Spleen (tissue), 7 donors: ENCODE data around the gene ARFGEF3.

Experiments used
- POLR2A ChIP-seq, 3 donors: fragments of 450-650 bp; IDR thresholded peaks; one replicate each; pipeline ENCODE4 v1.5.1; 2017; ENCODE audit warnings: antibody characterized with exemption in 3 of 3, mild to moderate bottlenecking in 1 of 3
- TF ChIP-seq, protein P1 (sequence below), 11 experiments: fragments of 200-600 bp in 7 of 11; fragments of 450-650 bp in 4 of 11; sonication (generic) in 4 of 11; IDR thresholded peaks in 8 of 11; conservative IDR thresholded peaks in 3 of 11; 1 replicate in 7 of 11; 2 replicates in 4 of 11; pipeline versions ENCODE4 v1.4.0 to v1.8.0; 2016 to 2021; ENCODE audit warnings: antibody characterized with exemption in 11 of 11, inconsistent platforms in 4 of 11, mild to moderate bottlenecking in 1 of 11
- donor health status: DM: no; HTN: no; CAD: no; lungs with moderate emphysema.
- donor health status: DM: no; HTN: no; CAD: no.
- donor health status: DM: no; HTN: no; CAD: no.

DNA sequence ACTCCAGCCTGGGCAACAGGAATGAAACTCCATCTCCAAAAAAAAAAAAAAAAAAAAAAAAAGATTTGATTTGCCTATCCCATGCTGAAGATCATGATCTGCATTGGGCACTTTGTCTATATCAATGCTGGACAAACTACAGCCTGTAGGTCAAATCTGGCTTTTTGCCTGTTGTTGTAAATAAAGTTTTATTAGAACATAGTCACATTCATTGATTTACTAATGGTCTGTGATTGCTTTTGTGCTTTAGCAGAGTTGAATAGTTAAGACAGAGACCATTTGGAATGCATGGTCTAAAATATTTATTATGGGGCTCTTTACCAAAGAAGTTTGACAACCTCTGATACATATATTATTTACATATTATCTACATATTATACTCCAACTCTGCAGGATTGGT, 42.6 kb downstream of the ARFGEF3 start:
- TF ChIP-seq POLR2A (IDR thresholded peaks at IDR 0.05), result no peak
- TF ChIP-seq, protein P1, sequence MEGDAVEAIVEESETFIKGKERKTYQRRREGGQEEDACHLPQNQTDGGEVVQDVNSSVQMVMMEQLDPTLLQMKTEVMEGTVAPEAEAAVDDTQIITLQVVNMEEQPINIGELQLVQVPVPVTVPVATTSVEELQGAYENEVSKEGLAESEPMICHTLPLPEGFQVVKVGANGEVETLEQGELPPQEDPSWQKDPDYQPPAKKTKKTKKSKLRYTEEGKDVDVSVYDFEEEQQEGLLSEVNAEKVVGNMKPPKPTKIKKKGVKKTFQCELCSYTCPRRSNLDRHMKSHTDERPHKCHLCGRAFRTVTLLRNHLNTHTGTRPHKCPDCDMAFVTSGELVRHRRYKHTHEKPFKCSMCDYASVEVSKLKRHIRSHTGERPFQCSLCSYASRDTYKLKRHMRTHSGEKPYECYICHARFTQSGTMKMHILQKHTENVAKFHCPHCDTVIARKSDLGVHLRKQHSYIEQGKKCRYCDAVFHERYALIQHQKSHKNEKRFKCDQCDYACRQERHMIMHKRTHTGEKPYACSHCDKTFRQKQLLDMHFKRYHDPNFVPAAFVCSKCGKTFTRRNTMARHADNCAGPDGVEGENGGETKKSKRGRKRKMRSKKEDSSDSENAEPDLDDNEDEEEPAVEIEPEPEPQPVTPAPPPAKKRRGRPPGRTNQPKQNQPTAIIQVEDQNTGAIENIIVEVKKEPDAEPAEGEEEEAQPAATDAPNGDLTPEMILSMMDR (IDR thresholded peaks at IDR 0.05 in 8 of 11, conservative IDR thresholded peaks at IDR 0.05 in 3 of 11), result no peak
